Gastroesophageal sphincter (tissue), 4 donors: ENCODE results near the gene FREY1. TPM values are rescaled to one million over a fixed set of nuclear protein-coding genes. Genes with fewer than 3 reads are reported as not detected.
"Not testable (repeated sequence)": the region's sequence is repeated elsewhere in the genome, so short reads cannot be mapped to it uniquely, and the experiment has no call there.

ENCODE experiments used
- ATAC-seq: fragments of 150-250 bp; one replicate; pipeline ENCODE4 v1.9.1; 2016; ENCODE audit warnings: mild to moderate bottlenecking, moderate library complexity
- H3K27ac ChIP-seq, 4 donors: fragments of 200-600 bp; sonication (generic) in 3 of 4; 1 replicate in 3 of 4; 2 replicates in 1 of 4; pipeline ENCODE4 v1.5.1; 2016 to 2019
- H3K27me3 ChIP-seq: fragments of 200-600 bp; sonication (generic); one replicate; pipeline ENCODE4 v1.5.1; 2019
- H3K36me3 ChIP-seq, 2 donors: fragments of 200-600 bp; sonication (generic); one replicate each; pipeline ENCODE4 v1.5.1; 2019; ENCODE audit warnings: control low read depth in 1 of 2
- H3K4me1 ChIP-seq, 3 donors: fragments of 200-600 bp; sonication (generic); 1 replicate in 2 of 3; 2 replicates in 1 of 3; pipeline ENCODE4 v1.5.1; 2016 to 2019; ENCODE audit warnings: control low read depth in 2 of 3
- H3K4me3 ChIP-seq, 2 donors: fragments of 200-600 bp; sonication (generic); one replicate each; pipeline ENCODE4 v1.5.1; 2019; ENCODE audit warnings: mild to moderate bottlenecking in 1 of 2, moderate library complexity in 1 of 2
- H3K9me3 ChIP-seq, 3 donors: fragments of 200-600 bp; sonication (generic); one replicate each; pipeline ENCODE4 v1.5.1; 2017 to 2019; ENCODE audit warnings: control low read depth in 2 of 3
- EP300 ChIP-seq: sonication (generic); formaldehyde crosslinking; IDR thresholded peaks from one replicate; pipeline ENCODE4 v1.6.1; 2017; ENCODE audit warnings: antibody characterized with exemption, mild to moderate bottlenecking
- POLR2A ChIP-seq, 2 donors: fragments of 450-650 bp; IDR thresholded peaks; one replicate each; pipeline ENCODE4 v1.6.1; 2017; ENCODE audit warnings: antibody characterized with exemption in 2 of 2, mild to moderate bottlenecking in 2 of 2, moderate library complexity in 1 of 2
- POLR2AphosphoS5 ChIP-seq: sonication (generic); formaldehyde crosslinking; IDR thresholded peaks from one replicate; pipeline ENCODE4 v1.6.1; 2017; ENCODE audit warnings: antibody characterized with exemption
- WGBS, 2 donors: methylation state at CpG; one replicate each; pipeline ENCODE4 v1.1.5; 2018; ENCODE audit warnings: low coverage in 1 of 2; 5-methylcytosine and 5-hydroxymethylcytosine counted together
- total RNA-seq, 4 donors: library from RNA; depleted of rRNA; stranded (reverse); fragments of >200 nt; gene quantifications; one replicate each; pipeline ENCODE4 v1.1.0, GENCODE V29; 2016
- TF ChIP-seq, protein P1 (sequence below), 4 experiments: fragments of 200-600 bp in 2 of 4; fragments of 450-650 bp in 2 of 4; sonication (generic) in 1 of 4; IDR thresholded peaks; one replicate each; pipeline ENCODE4 v1.5.1; 2017 to 2019; ENCODE audit warnings: antibody characterized with exemption in 4 of 4, mild to moderate bottlenecking in 2 of 4, moderate library complexity in 2 of 4

Gene FREY1
- total RNA-seq, 4 donors from 2014 or later: 0.54 to 2.3 TPM; not detected in 2

DNA sequence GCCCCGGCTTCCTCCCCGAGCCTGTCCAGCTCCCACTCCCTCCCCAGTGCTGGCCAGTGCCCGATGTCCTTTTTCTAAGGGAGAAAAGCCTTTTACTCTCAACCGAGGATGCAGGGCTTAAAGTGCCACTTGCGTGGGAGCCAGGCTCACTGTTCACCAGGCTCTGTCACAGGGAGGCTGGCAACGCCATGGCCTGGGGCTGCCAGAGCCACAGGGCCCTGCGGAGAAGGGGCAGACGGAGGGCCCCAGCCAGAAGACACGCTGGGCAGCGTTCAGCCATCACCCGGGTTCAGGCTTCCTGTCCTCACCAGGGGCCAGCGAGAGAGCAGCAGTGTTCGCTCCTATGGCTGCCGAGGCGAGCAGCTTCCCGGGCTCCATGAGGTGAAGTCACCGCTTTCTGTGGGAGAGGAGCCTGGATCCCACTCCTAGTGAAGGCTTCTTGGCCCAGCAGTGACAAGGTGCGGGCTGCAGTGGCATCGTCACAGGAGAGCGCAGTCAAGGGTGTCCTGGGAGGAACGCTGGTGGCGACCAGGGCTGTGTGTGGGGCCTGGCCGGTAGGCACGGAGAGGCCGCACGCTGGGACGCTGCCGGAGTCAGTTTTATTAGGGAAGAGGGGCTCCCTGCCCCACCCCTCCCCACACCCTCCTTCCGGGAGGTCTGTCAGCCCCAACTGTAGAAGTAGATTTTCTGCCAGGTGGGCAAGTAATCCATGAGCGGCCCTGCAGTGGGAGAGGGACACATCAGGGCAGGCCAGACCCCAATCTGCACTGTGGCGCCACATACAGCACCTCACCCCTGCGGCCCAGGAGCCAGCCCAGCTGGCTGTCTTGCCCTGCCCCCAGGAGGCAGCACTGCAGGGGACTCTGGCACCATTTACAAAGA, 2.8 kb upstream of the FREY1 start:
- Histone ChIP-seq H3K9me3 (no peaks in the 10 kb centered on the region), H3K27ac (no peak overlapping the region), H3K36me3 (peaks cover 0 to 71% of the 10 kb centered on the region in 2 donors), H3K27me3 (no peaks in the 10 kb centered on the region), H3K4me3 (no peak overlapping the region), H3K4me1 (peaks cover 0 to 9% (median 0%) of the 10 kb centered on the region in 3 donors)
- 99% methylated on average over 10 of the region's 32 CpGs; no CpG with 5 or more reads in 1 of the 2 donors for WGBS, 2 donors
- TF ChIP-seq POLR2AphosphoS5 (no peak), EP300 (no peak), POLR2A (IDR thresholded peaks at IDR 0.05) (no peak)
- TF ChIP-seq, protein P1, sequence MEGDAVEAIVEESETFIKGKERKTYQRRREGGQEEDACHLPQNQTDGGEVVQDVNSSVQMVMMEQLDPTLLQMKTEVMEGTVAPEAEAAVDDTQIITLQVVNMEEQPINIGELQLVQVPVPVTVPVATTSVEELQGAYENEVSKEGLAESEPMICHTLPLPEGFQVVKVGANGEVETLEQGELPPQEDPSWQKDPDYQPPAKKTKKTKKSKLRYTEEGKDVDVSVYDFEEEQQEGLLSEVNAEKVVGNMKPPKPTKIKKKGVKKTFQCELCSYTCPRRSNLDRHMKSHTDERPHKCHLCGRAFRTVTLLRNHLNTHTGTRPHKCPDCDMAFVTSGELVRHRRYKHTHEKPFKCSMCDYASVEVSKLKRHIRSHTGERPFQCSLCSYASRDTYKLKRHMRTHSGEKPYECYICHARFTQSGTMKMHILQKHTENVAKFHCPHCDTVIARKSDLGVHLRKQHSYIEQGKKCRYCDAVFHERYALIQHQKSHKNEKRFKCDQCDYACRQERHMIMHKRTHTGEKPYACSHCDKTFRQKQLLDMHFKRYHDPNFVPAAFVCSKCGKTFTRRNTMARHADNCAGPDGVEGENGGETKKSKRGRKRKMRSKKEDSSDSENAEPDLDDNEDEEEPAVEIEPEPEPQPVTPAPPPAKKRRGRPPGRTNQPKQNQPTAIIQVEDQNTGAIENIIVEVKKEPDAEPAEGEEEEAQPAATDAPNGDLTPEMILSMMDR (IDR thresholded peaks at IDR 0.05): no peak
- no peak for ATAC-seq

GRCh38 chr11:45907911-45908370, 870 bp upstream of the FREY1 start:
- TF ChIP-seq POLR2A (IDR thresholded peaks at IDR 0.05): no peak
- TF ChIP-seq, protein P1 (IDR thresholded peaks at IDR 0.05): no peak
- no peak for TF ChIP-seq POLR2AphosphoS5
- TF ChIP-seq EP300: no peak
- no peak overlapping the region for H3K27ac ChIP-seq
- no peaks in the 10 kb centered on the region for H3K9me3 ChIP-seq
- ATAC-seq: peak; percentile 41
- 38% methylated on average over 3 of the region's 8 CpGs; no CpG with 5 or more reads in 1 of the 2 donors for WGBS, 2 donors
- no peak overlapping the region for H3K4me3 ChIP-seq
- peaks cover 0 to 9% (median 0%) of the 10 kb centered on the region in 3 donors for H3K4me1 ChIP-seq
- H3K27me3 ChIP-seq: no peaks in the 10 kb centered on the region
- H3K36me3 ChIP-seq: peaks cover 0 to 71% of the 10 kb centered on the region in 2 donors

DNA sequence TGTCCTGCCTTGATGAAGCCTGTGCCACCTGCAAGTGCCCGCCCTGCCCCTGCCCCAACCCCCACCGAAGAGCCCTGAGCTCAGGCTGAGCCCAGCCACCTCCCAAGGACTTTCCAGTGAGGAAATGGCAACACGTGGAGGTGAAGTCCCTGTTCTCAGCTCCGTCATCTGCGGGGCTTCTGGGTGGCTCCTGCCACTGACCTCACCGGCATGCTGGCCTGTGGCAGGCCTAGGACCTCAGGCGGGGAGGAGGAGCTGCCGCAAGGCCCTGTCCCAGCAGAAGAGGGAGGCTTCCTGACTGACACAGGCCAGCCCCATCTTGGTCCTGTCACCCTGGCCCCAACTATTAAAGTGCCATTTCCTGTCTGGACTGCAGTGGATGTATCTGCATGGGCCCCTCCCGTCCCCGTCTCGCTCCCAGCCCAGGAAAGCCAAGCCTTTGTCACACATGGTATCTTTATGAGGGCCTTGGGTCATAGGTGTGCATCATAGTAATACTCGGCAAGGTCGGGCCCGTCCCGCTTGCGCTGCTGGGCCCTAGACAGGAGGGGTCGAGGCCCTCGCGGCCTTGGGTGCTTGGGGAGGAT, 882 bp downstream of the FREY1 start:
- Histone ChIP-seq H3K36me3 (peaks cover 0 to 64% of the 10 kb centered on the region in 2 donors), H3K27me3 (no peaks in the 10 kb centered on the region), H3K27ac (no peak overlapping the region), H3K9me3 (no peaks in the 10 kb centered on the region), H3K4me1 (peaks cover 0 to 11% (median 3%) of the 10 kb centered on the region in 3 donors), H3K4me3 (no peak overlapping the region)
- no CpG with 5 or more reads among the region's 19 CpGs for WGBS, 2 donors
- TF ChIP-seq EP300: no peak
- TF ChIP-seq, protein P1 (IDR thresholded peaks at IDR 0.05): no peak
- no peak for TF ChIP-seq POLR2AphosphoS5
- no peak for TF ChIP-seq POLR2A (IDR thresholded peaks at IDR 0.05)
- no peak for ATAC-seq

- not testable (repeated sequence) for ATAC-seq, H3K27ac ChIP-seq, H3K9me3 ChIP-seq, H3K27me3 ChIP-seq, H3K4me3 ChIP-seq
- no CpG with 5 or more reads among the region's 6 CpGs for whole genome bisulfite sequencing, 2 donors
- H3K36me3 ChIP-seq: peaks cover 0 to 57% of the 10 kb centered on the region in 2 donors
- H3K4me1 ChIP-seq: peaks cover 0 to 17% (median 9%) of the 10 kb centered on the region in 3 donors
Measured at GRCh38 chr11:45905576-45905975, 1.5 kb downstream of the FREY1 start.

- H3K36me3 ChIP-seq: peaks cover 0 to 53% of the 10 kb centered on the region in 2 donors
- H3K4me1 ChIP-seq: peaks cover 0 to 21% (median 12%) of the 10 kb centered on the region in 3 donors
- TF ChIP-seq, protein P1 (IDR thresholded peaks at IDR 0.05): no peak
- TF ChIP-seq EP300 (no peak), POLR2A (IDR thresholded peaks at IDR 0.05) (no peak), POLR2AphosphoS5 (no peak)
- no peak for ATAC-seq
- H3K4me3 ChIP-seq: no peak overlapping the region
- 90% methylated on average over 2 of the region's 19 CpGs; no CpG with 5 or more reads in 1 of the 2 donors for WGBS, 2 donors
- no peaks in the 10 kb centered on the region for H3K27me3 ChIP-seq
- no peak overlapping the region for H3K27ac ChIP-seq
- no peaks in the 10 kb centered on the region for H3K9me3 ChIP-seq
Measured at GRCh38 chr11:45905095-45905494, 2.0 kb downstream of the FREY1 start.
